ENCODE measurements around the gene ITGA3.

The ITGA3 gene

GRCh38 chr17:50096758-50097157 is 40.8 kb downstream of the ITGA3 start:
- DNase-seq = no peak

- DNase-seq = no peak
Observed at GRCh38 chr17:50097455-50097854, 41.5 kb downstream of the ITGA3 start.

- DNase-seq = no peak
Observed at GRCh38 chr17:50097926-50098325, 42.0 kb downstream of the ITGA3 start.

- no peak for DNase-seq
Observed at GRCh38 chr17:50098583-50098982, 42.7 kb downstream of the ITGA3 start.

GRCh38 chr17:50099003-50099402 is 43.1 kb downstream of the ITGA3 start:
- DNase-seq = no peak

GRCh38 chr17:50100480-50100883 is 44.6 kb downstream of the ITGA3 start:
- DNase-seq = no peak

GRCh38 chr17:50100921-50101345 is 45.0 kb downstream of the ITGA3 start:
- DNase-seq = no peak

GRCh38 chr17:50101346-50102163 is 45.6 kb downstream of the ITGA3 start:
- DNase-seq = no peak

- DNase-seq = no peak
Observed at GRCh38 chr17:50102164-50102991, 46.5 kb downstream of the ITGA3 start.

GRCh38 chr17:50103252-50103651 is 47.3 kb downstream of the ITGA3 start:
- no peak for DNase-seq

GRCh38 chr17:50103941-50104340 is 48.0 kb downstream of the ITGA3 start:
- no peak for DNase-seq

- DNase-seq = no peak
Observed at GRCh38 chr17:50105811-50106210, 49.9 kb downstream of the ITGA3 start.

GRCh38 chr17:50106393-50107131 is 50.7 kb downstream of the ITGA3 start:
- DNase-seq = no peak

GRCh38 chr17:50107790-50108414 is 52.0 kb downstream of the ITGA3 start:
- no peak for DNase-seq

- no peak for DNase-seq
Observed at GRCh38 chr17:50108556-50108955, 52.6 kb downstream of the ITGA3 start.

GRCh38 chr17:50109207-50109606 is 53.3 kb downstream of the ITGA3 start:
- DNase-seq = no peak

GRCh38 chr17:50109785-50110184 is 53.9 kb downstream of the ITGA3 start:
- no peak for DNase-seq

GRCh38 chr17:50110591-50111349 is 54.9 kb downstream of the ITGA3 start:
- DNase-seq = no peak

GRCh38 chr17:50111673-50112655 is 56.1 kb downstream of the ITGA3 start:
- DNase-seq = no peak

- DNase-seq = no peak
Observed at GRCh38 chr17:50112694-50113093, 56.8 kb downstream of the ITGA3 start.
